ENCODE measurements around the gene PDE1A.

DNA sequence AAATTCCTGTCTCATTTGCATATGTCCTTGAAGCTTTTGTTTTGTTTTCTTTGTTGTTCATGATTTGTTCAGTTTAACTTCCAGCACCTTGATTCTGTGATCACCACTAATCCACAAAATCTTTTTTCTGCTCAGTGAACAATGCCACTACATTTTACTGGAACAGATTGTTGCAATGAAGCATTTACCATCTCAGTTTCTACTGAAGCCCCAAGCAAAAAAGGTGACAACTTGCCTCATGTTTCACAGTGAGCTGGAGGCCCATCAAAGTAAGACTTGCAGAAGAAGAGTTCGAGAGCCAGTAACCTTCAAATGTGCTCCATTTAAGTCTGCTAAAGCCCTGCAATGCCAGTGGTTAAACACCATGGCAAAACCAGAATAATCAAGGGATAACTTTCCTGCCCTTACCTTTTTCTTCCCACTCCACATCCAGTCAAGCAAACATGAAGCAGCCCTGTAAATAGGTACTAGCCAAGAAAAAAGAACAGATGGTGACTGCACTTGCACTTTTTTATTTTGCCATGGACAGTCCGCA, 25.7 kb upstream of the PDE1A start:
- no peak for TF ChIP-seq ZNF274 (IDR thresholded peaks at IDR 0.05; ENCODE audit: low read depth, low read length)
- no peak for TF ChIP-seq YY1 (IDR thresholded peaks at IDR 0.05; ENCODE audit: insufficient read depth, insufficient read length)
- TF ChIP-seq SUZ12 (IDR thresholded peaks at IDR 0.05; ENCODE audit: extremely low read depth, insufficient read depth, insufficient read length) = no peak
